ENCODE measurements around the gene FADS1. TPM values are rescaled to one million over a fixed set of nuclear protein-coding genes. Genes with fewer than 3 reads are reported as not detected.

Gene FADS1
- total and polyA plus RNA-seq, 7 donors, result 8.6 to 93.2 (median 17.2) TPM

DNA sequence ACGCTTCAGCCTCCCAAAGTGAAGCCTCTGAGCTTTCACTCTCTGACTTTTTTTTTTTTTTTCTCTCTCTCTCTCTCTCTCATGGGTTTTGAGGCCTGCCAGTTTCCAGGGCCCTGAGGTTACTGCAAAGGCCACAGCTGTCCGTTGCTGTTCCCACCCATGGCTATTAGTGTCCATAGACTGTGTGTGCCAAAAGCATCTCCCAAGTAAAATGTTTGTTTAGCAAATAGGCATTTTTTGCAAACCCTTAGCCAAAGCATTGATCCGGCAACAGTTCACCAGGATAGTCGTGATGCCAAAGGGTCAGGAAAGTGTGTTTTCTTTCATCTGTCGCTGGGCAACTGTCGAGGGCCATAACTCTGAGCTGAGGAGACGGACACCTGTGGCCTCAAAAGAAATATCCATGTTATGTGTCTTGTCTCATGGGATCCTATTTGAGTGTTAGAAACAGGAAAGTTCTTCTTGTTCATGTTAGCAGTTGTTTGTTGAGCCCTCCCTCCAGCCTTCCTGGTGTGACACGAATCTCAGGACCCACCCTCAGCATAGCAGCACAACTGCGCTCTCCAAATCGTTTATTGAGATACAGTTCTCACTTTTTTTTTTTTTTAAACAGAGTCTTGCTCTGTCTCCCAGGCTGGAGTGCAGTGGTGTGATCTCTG lies 29.7 kb upstream of the FADS1 start:
- Histone ChIP-seq H3K9me3 (no peaks in the 10 kb centered on the region), H3K27ac (no peak overlapping the region), H3K4me3 (no peak overlapping the region), H3K36me3 (ENCODE audit: insufficient read depth in 1 of 2, low read depth in 1 of 2) (no peaks in the 10 kb centered on the region), H3K27me3 (ENCODE audit: insufficient read depth in 3 of 3, low read length in 2 of 3) (peaks cover 0 to 6% (median 0%) of the 10 kb centered on the region in 3 donors), H3K4me1 (no peaks in the 10 kb centered on the region)
- ATAC-seq (peak in 2 of 4 donors; percentile 38 to 41), DNase-seq (no peak)
- intact Hi-C loops (cut with DNase I), result no loop called here
- TF ChIP-seq, protein P1, sequence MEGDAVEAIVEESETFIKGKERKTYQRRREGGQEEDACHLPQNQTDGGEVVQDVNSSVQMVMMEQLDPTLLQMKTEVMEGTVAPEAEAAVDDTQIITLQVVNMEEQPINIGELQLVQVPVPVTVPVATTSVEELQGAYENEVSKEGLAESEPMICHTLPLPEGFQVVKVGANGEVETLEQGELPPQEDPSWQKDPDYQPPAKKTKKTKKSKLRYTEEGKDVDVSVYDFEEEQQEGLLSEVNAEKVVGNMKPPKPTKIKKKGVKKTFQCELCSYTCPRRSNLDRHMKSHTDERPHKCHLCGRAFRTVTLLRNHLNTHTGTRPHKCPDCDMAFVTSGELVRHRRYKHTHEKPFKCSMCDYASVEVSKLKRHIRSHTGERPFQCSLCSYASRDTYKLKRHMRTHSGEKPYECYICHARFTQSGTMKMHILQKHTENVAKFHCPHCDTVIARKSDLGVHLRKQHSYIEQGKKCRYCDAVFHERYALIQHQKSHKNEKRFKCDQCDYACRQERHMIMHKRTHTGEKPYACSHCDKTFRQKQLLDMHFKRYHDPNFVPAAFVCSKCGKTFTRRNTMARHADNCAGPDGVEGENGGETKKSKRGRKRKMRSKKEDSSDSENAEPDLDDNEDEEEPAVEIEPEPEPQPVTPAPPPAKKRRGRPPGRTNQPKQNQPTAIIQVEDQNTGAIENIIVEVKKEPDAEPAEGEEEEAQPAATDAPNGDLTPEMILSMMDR (IDR thresholded peaks at IDR 0.05), result no peak
- WGBS, 3 donors, result 57 to 67% (median 60%) methylated on average over 10 of the region's 10 CpGs

DNA sequence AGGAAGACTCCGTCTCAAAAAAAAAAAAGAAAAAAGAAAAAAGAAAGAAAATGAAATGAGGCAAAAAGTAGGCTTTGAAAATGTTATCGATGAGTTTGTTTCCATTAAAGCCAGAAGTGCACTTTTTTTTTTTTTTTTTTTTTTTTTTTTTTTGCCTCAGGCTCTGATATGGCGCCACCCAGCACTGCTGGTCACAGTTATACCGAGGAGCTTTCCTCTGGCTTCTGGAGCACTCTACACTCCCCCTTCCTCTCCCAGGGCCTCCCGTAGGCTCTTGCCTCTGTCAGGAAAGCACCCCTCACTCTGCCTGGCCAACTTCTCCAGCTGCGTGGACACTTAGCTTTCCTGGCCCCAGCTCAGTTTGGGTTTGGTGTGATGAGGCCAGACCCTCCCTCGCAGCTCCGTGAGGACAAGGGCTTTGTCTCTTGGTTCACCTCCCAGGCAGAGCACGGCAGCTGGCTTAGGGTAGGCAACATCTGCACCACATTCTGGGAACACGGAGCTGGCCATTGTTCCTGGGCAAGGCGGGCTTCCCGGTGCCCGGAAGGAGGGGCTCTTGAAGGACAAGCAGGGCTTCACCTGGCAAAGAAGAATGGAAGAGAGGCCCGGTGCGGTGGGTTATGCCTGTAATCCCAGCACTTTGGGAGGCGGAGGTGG lies 28.2 kb upstream of the FADS1 start:
- no peak overlapping the region for H3K4me3 ChIP-seq
- WGBS, 3 donors, result 37 to 50% (median 41%) methylated on average over 16 of the region's 16 CpGs
- DNase-seq (no peak), ATAC-seq (no peak)
- H3K9me3 ChIP-seq, result no peaks in the 10 kb centered on the region
- intact Hi-C loops (cut with DNase I), result no loop called here
- peaks cover 0 to 4% of the 10 kb centered on the region in 2 donors for H3K36me3 ChIP-seq (ENCODE audit: insufficient read depth in 1 of 2, low read depth in 1 of 2)
- H3K27me3 ChIP-seq (ENCODE audit: insufficient read depth in 3 of 3, low read length in 2 of 3), result peaks cover 0 to 6% (median 0%) of the 10 kb centered on the region in 3 donors
- no peak overlapping the region for H3K27ac ChIP-seq
- H3K4me1 ChIP-seq, result no peaks in the 10 kb centered on the region
- TF ChIP-seq, protein P1 (IDR thresholded peaks at IDR 0.05), result no peak

DNA sequence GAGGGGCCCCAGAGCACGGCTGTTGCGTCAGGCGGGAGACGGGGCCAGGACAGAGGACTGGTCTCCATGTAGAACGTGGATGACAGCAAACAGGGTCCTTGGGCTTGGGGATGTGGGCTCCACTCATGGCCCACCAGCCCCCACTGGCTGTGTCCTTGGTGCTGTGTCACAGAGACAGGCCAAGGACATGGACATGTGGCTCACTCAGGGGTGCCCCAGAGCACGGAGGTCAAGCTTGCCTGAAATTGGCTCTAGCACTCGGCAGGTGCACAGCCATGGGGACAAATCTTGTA lies 25.7 kb upstream of the FADS1 start:
- H3K27me3 ChIP-seq (ENCODE audit: insufficient read depth in 3 of 3, low read length in 2 of 3), result no peaks in the 10 kb centered on the region
- ATAC-seq (no peak), DNase-seq (no peak)
- H3K4me1 ChIP-seq, result no peaks in the 10 kb centered on the region
- no peaks in the 10 kb centered on the region for H3K9me3 ChIP-seq
- intact Hi-C loops (cut with DNase I), result no loop called here
- no peak overlapping the region for H3K27ac ChIP-seq
- H3K36me3 ChIP-seq (ENCODE audit: insufficient read depth in 1 of 2, low read depth in 1 of 2), result peaks cover 0 to 4% of the 10 kb centered on the region in 2 donors
- TF ChIP-seq, protein P1 (IDR thresholded peaks at IDR 0.05), result no peak
- no peak overlapping the region for H3K4me3 ChIP-seq
- WGBS, 3 donors, result 86 to 95% (median 87%) methylated on average over 7 of the region's 7 CpGs

DNA sequence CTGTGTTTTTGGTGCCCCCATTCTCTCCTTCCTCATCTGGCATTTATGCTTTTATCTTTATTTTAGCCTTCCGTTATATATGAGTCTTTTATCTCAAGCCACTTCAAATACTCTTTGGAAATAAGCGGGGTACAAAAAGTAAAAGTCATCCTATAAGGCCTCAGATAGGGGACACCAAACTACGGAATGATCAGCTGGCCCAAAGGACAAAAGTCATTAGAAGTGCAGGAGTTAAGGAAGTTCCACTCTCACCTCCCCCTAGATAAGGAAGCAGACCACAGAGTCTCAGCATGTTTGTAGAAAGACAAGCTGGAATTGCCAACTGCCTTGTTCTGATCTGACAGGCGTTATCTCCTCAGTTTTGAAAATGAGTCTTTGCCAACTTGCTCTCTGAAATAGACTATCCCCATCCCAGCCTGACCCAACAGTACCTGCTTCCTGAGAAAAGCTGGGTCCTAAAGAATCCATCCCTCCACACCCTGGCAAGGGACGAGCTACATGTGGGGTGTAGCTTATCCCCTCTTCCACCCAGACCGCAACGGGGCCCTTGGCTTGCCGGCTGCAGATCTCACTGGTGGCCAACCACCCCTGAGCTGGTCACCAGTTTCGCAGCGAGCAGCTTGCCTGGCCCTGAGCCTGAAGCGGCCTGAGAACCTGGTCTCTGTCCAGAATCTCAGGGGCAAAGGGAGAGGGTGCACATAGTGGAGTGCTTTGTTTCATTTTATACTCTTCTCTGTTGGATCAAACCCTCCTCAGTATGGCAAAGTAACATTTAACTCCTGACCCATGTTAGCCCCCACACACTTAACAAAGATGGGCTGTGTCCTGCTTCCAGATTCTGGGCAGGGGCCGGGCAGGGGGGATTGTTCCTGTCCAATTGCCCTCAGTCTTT lies 25.1 kb upstream of the FADS1 start:
- no peak for DNase-seq
- TF ChIP-seq, protein P1 (IDR thresholded peaks at IDR 0.05), result no peak
- no peak overlapping the region for H3K27ac ChIP-seq
- H3K4me3 ChIP-seq, result no peak overlapping the region
- H3K4me1 ChIP-seq, result no peaks in the 10 kb centered on the region
- no peaks in the 10 kb centered on the region for H3K9me3 ChIP-seq
- WGBS, 3 donors, result 64 to 78% (median 64%) methylated on average over 12 of the region's 12 CpGs
- no peak for ATAC-seq
- peaks cover 0 to 4% of the 10 kb centered on the region in 2 donors for H3K36me3 ChIP-seq (ENCODE audit: insufficient read depth in 1 of 2, low read depth in 1 of 2)
- H3K27me3 ChIP-seq (ENCODE audit: insufficient read depth in 3 of 3, low read length in 2 of 3), result no peaks in the 10 kb centered on the region
- intact Hi-C loops (cut with DNase I), result no loop called here

Measured in psoas muscle (tissue), 8 donors.